Endothelial cell of umbilical vein (primary cell): ENCODE results near the gene SURF1. TPM values are rescaled to one million over a fixed set of nuclear protein-coding genes. Genes with fewer than 3 reads are reported as not detected.
"Not testable (repeated sequence)": the region's sequence is repeated elsewhere in the genome, so short reads cannot be mapped to it uniquely, and the experiment has no call there.

ENCODE experiments used
- BruUV-seq: library from RNA; stranded (reverse); fragments of 400-500 nt; replicated peaks from 2 replicates; lab custom pipeline; 2021; lab: Mats Ljungman, UMichigan
- CTCF ChIA-PET: fragments of 300-600, 350-600 bp; sonication (Branson Sonifier 250); formaldehyde crosslinking; loops from one replicate; lab custom pipeline; 2021; ENCODE audit warnings: antibody characterized with exemption, inconsistent platforms; lab: Charles Lee
- POLR2A ChIA-PET: fragments of 300-600, 350-600 bp; sonication (Branson Sonifier 250); formaldehyde crosslinking; loops from one replicate; lab custom pipeline; 2021; ENCODE audit warnings: antibody characterized with exemption, inconsistent platforms; lab: Charles Lee
- DNase-seq: peaks from one replicate; pipeline ENCODE4 v3.0.0-alpha.2; 2011; ENCODE audit warnings: low read depth, low spot score
- FAIRE-seq: peaks from 2 replicates; lab custom pipeline; 2011; peaks lifted over from hg19 to GRCh38; lab: Jason Lieb, UNC
- H2AFZ ChIP-seq: 2 replicates; pipeline ENCODE4 v1.6.0; 2012; ENCODE audit warnings: low read depth, low read length, control low read depth, inconsistent platforms
- H3K27ac ChIP-seq: 2 replicates; pipeline ENCODE4 v1.5.1; 2011; ENCODE audit warnings: low read depth, mild to moderate bottlenecking, control low read depth, low read length, moderate library complexity; ENCODE audit not compliant: insufficient read depth
- H3K27me3 ChIP-seq, 2 experiments: 2 replicates each; pipeline versions ENCODE4 v1.6.0 to v1.6.1; 2011; ENCODE audit warnings: low read length in 2 of 2, mixed read lengths in 1 of 2; ENCODE audit not compliant: control insufficient read depth in 2 of 2, insufficient read depth in 2 of 2
- H3K36me3 ChIP-seq, 2 experiments: 2 replicates in 1 of 2; 3 replicates in 1 of 2; pipeline ENCODE4 v1.5.1; 2011; ENCODE audit warnings: low read length in 2 of 2, mild to moderate bottlenecking in 1 of 2, moderate library complexity in 1 of 2; ENCODE audit not compliant: control insufficient read depth in 2 of 2, insufficient read depth in 2 of 2; ENCODE audit errors: extremely low read depth in 1 of 2
- H3K4me1 ChIP-seq: 3 replicates; pipeline ENCODE4 v1.5.1; 2011; ENCODE audit warnings: mild to moderate bottlenecking, low read length; ENCODE audit not compliant: control insufficient read depth, insufficient read depth; ENCODE audit errors: extremely low read depth
- H3K4me2 ChIP-seq: 2 replicates; pipeline ENCODE4 v1.6.1; 2011; ENCODE audit warnings: low read length, control low read depth, mixed read lengths; ENCODE audit not compliant: insufficient read depth
- H3K4me3 ChIP-seq, 3 experiments: fragments of 200-600 bp in 1 of 3; sonication (generic), shearing (Covaris generic) in 1 of 3; replicated peaks in 1 of 3; 2 replicates each; pipeline ENCODE4 v1.5.1; 2011 to 2016; ENCODE audit warnings: control low read depth in 3 of 3, low read length in 3 of 3, mild to moderate bottlenecking in 2 of 3, inconsistent platforms in 1 of 3, low read depth in 1 of 3, moderate library complexity in 1 of 3; ENCODE audit not compliant: insufficient read depth in 1 of 3
- H3K79me2 ChIP-seq: 2 replicates; pipeline ENCODE4 v1.6.0; 2012; ENCODE audit warnings: low read length, inconsistent platforms; ENCODE audit not compliant: control insufficient read depth, insufficient read depth
- H3K9ac ChIP-seq: replicated peaks from 2 replicates; pipeline ENCODE3; 2011; ENCODE audit warnings: low read length, control low read depth; ENCODE audit not compliant: insufficient read depth; ENCODE audit errors: extremely low read depth
- H3K9me1 ChIP-seq: replicated peaks from 3 replicates; pipeline ENCODE4 v1.6.0; 2011; ENCODE audit warnings: mild to moderate bottlenecking, low read length; ENCODE audit not compliant: control insufficient read depth, insufficient read depth; ENCODE audit errors: extremely low read depth
- H3K9me3 ChIP-seq: replicated peaks from 2 replicates; pipeline ENCODE4 v1.5.1; 2012; ENCODE audit warnings: low read length, inconsistent platforms; ENCODE audit not compliant: control insufficient read depth, insufficient read depth
- H4K20me1 ChIP-seq: replicated peaks from 2 replicates; pipeline ENCODE3; 2011; ENCODE audit warnings: mild to moderate bottlenecking, low read length; ENCODE audit not compliant: control insufficient read depth, insufficient read depth; ENCODE audit errors: extremely low read depth
- dilution Hi-C: fragments of 300-500 bp; cut with MboI; formaldehyde crosslinking; loops from one replicate; pipeline ENCODE4 v1.15.0; 2019; ENCODE audit warnings: low sequenced_read_pairs; ENCODE audit not compliant: extremely low pct_ligation_motif_present
- intact Hi-C: fragments of 100-400 bp; cut with micrococcal nuclease; formaldehyde crosslinking; loops from one replicate; pipeline ENCODE4 v1.10.0; 2022
- polyA plus RNA-seq, 4 experiments: library from polyadenylated mRNA; depleted of rRNA in 3 of 4; stranded (reverse) in 3 of 4; unstranded in 1 of 4; fragments of >200 nt; gene quantifications; 2 replicates each; pipeline versions ENCODE4 v1.2.1 to v1.2.3, GENCODE V29; 2011 to 2012; ENCODE audit warnings: missing spikeins in 1 of 4
- total RNA-seq: library from RNA; stranded (reverse); gene quantifications from 2 replicates; pipeline ENCODE4 v1.2.3, GENCODE V29; 2021
- TF ChIP-seq, protein P1 (sequence below): IDR thresholded peaks from 2 replicates; pipeline ENCODE4 v1.6.1; 2011; ENCODE audit not compliant: insufficient read depth, insufficient read length
- TF ChIP-seq, protein P2 (sequence below), 2 donors: IDR thresholded peaks; 1 replicate in 1 of 2; 2 replicates in 1 of 2; pipeline ENCODE4 v1.5.1; 2011; ENCODE audit warnings: low read length in 2 of 2, mild to moderate bottlenecking in 2 of 2, moderate library complexity in 2 of 2, control low read depth in 1 of 2, inconsistent platforms in 1 of 2, low read depth in 1 of 2; ENCODE audit not compliant: insufficient read depth in 1 of 2; ENCODE audit errors: extremely low read depth in 1 of 2

SURF1 gene
- total and polyA plus RNA-seq, 2 donors (not counting 3 experiments of a cell fraction or from before 2014, with no cell fraction given): 22.8 to 27.1 TPM

DNA sequence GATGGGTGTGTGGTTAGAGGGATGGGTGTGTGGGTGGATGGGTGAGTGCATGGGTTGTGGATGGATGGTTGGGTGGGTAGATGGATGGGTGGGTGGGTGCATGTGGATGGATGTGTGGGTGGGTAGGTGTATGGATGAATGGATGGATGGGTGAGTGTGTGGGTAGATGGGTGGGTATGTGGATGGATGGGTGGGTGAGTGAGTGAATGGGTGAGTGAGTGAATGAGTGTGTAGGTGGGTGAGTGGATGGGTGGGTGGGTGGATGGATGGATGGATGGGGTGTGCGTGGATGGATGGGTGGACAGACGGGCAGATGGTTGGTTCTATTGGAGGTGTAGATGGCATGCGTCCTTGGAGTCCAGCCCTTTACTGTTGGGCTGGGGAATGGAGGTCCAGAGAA is 37.1 kb upstream of the SURF1 start:
- TF ChIP-seq, protein P1, sequence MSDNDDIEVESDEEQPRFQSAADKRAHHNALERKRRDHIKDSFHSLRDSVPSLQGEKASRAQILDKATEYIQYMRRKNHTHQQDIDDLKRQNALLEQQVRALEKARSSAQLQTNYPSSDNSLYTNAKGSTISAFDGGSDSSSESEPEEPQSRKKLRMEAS: no peak
- TF ChIP-seq, protein P2, sequence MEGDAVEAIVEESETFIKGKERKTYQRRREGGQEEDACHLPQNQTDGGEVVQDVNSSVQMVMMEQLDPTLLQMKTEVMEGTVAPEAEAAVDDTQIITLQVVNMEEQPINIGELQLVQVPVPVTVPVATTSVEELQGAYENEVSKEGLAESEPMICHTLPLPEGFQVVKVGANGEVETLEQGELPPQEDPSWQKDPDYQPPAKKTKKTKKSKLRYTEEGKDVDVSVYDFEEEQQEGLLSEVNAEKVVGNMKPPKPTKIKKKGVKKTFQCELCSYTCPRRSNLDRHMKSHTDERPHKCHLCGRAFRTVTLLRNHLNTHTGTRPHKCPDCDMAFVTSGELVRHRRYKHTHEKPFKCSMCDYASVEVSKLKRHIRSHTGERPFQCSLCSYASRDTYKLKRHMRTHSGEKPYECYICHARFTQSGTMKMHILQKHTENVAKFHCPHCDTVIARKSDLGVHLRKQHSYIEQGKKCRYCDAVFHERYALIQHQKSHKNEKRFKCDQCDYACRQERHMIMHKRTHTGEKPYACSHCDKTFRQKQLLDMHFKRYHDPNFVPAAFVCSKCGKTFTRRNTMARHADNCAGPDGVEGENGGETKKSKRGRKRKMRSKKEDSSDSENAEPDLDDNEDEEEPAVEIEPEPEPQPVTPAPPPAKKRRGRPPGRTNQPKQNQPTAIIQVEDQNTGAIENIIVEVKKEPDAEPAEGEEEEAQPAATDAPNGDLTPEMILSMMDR (IDR thresholded peaks at IDR 0.05; ENCODE audit: extremely low read depth in 1 of 2, insufficient read depth in 1 of 2, low read depth in 1 of 2, low read length in 2 of 2): no peak
- dilution Hi-C loops: no loop called here
- CTCF ChIA-PET: no interaction called here

DNA sequence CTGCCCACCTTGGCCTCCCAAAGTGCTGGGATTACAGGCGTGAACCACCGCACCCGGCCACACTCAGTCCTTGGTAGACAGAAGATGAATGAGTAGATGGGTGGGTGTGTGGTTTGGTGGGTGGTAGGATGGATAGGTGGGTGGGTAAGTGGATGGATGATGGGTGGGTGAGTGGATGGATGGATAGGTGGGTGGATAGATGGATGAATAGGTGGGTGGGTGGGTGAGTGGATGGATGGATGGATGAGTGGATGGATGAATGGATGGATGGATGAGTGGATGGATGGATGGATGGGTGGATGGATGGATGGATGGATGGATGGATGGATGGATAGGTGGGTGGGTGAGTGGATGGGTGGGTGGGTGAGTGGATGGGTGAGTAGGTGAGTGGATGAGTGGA is 36.0 kb upstream of the SURF1 start:
- H3K79me2 ChIP-seq, H3K4me2 ChIP-seq, CTCF ChIA-PET, BruUV-seq, H3K9ac ChIP-seq, H3K27ac ChIP-seq, H3K9me1 ChIP-seq, FAIRE-seq, intact Hi-C loops, H3K4me3 ChIP-seq, H3K4me1 ChIP-seq, POLR2A ChIA-PET, H3K36me3 ChIP-seq, H4K20me1 ChIP-seq, H3K27me3 ChIP-seq, H3K9me3 ChIP-seq, dilution Hi-C loops, DNase-seq, H2AFZ ChIP-seq: not testable (repeated sequence)

More for the DNA sequence above, 37.1 kb upstream of the SURF1 start:
- FAIRE-seq: no peak
- no peaks in the 10 kb centered on the region for H3K36me3 ChIP-seq
- no peak for DNase-seq
- no peak overlapping the region for H3K4me3 ChIP-seq
- intact Hi-C loops: no loop called here
- no peaks in the 10 kb centered on the region for H3K9me3 ChIP-seq
- no peak overlapping the region for H3K4me2 ChIP-seq
- POLR2A ChIA-PET: no interaction called here
- H2AFZ ChIP-seq: no peak overlapping the region
- no TSS peak for BruUV-seq
- no peak overlapping the region for H3K9ac ChIP-seq
- H4K20me1 ChIP-seq: no peaks in the 10 kb centered on the region
- no peaks in the 10 kb centered on the region for H3K79me2 ChIP-seq
- no peak overlapping the region for H3K27ac ChIP-seq
- H3K27me3 ChIP-seq: peaks cover 0 to 3% of the 10 kb centered on the region in 2 experiments
- no peaks in the 10 kb centered on the region for H3K9me1 ChIP-seq
- H3K4me1 ChIP-seq: no peaks in the 10 kb centered on the region

DNA sequence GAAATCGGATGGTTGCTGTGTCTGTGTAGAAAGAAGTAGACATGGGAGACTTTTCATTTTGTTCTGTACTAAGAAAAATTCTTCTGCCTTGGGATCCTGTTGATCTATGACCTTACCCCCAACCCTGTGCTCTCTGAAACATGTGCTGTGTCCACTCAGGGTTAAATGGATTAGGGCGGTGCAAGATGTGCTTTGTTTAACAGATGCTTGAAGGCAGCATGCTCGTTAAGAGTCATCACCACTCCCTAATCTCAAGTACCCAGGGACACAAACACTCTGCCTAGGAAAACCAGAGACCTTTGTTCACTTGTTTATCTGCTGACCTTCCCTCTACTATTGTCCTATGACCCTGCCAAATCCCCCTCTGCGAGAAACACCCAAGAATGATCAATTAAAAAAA is 35.2 kb upstream of the SURF1 start:
- H3K9me3 ChIP-seq, H3K27me3 ChIP-seq, H3K36me3 ChIP-seq, CTCF ChIA-PET, DNase-seq, intact Hi-C loops, H3K4me3 ChIP-seq, POLR2A ChIA-PET, H3K9ac ChIP-seq, H3K4me2 ChIP-seq, H3K79me2 ChIP-seq, FAIRE-seq, H2AFZ ChIP-seq, BruUV-seq, H4K20me1 ChIP-seq, H3K27ac ChIP-seq, H3K4me1 ChIP-seq, dilution Hi-C loops, H3K9me1 ChIP-seq: not testable (repeated sequence)
